Gastrocnemius medialis (tissue), 4 donors: Measurements from ENCODE around the gene DHRS9. TPM values are rescaled to one million over a fixed set of nuclear protein-coding genes. Genes with fewer than 3 reads are reported as not detected.
A peak's percentile ranks its signal among the peaks of the same experiment; 100 is the strongest.

Source experiments
- ATAC-seq, 2 donors: fragments of 150-250 bp; one replicate each; pipeline ENCODE4 v1.9.1; 2016
- DNase-seq, 2 donors: peaks; one replicate each; pipeline ENCODE4 v3.0.0-alpha.2; 2019
- H3K27ac ChIP-seq, 4 donors: fragments of 200-600 bp; sonication (generic); 1 replicate in 1 of 4; 2 replicates in 3 of 4; pipeline ENCODE4 v1.5.1; 2016 to 2018; ENCODE audit warnings: mild to moderate bottlenecking in 2 of 4, moderate library complexity in 1 of 4
- H3K27me3 ChIP-seq, 3 donors: fragments of 200-600 bp; sonication (generic) in 2 of 3; 1 replicate in 1 of 3; 2 replicates in 2 of 3; pipeline versions ENCODE4 v1.5.1 to v1.6.0; 2016 to 2019; ENCODE audit warnings: mild to moderate bottlenecking in 1 of 3, moderate library complexity in 1 of 3
- H3K36me3 ChIP-seq, 2 donors: fragments of 200-600 bp; sonication (generic) in 1 of 2; one replicate each; pipeline ENCODE4 v1.5.1; 2017 to 2018
- H3K4me1 ChIP-seq, 2 donors: fragments of 200-600 bp; sonication (generic) in 1 of 2; one replicate each; pipeline ENCODE4 v1.5.1; 2016 to 2017; ENCODE audit warnings: mild to moderate bottlenecking in 2 of 2
- H3K4me3 ChIP-seq, 4 donors: fragments of 200-600 bp; sonication (generic) in 3 of 4; 1 replicate in 1 of 4; 2 replicates in 3 of 4; pipeline ENCODE4 v1.5.1; 2016 to 2019; ENCODE audit warnings: mild to moderate bottlenecking in 2 of 4
- H3K9me3 ChIP-seq, 3 donors: fragments of 200-600 bp; sonication (generic) in 2 of 3; 1 replicate in 1 of 3; 2 replicates in 2 of 3; pipeline ENCODE4 v1.5.1; 2016 to 2019
- CTCF ChIP-seq, 5 experiments: fragments of 450-650 bp in 3 of 5; fragments of 200-600 bp in 2 of 5; sonication (generic) in 2 of 5; IDR thresholded peaks in 4 of 5; conservative IDR thresholded peaks in 1 of 5; 1 replicate in 4 of 5; 2 replicates in 1 of 5; pipeline ENCODE4 v1.5.1; 2016 to 2019; ENCODE audit warnings: antibody characterized with exemption in 5 of 5, mild to moderate bottlenecking in 3 of 5, moderate library complexity in 3 of 5
- POLR2A ChIP-seq, 2 donors: fragments of 450-650 bp; IDR thresholded peaks; one replicate each; pipeline ENCODE4 v1.6.1; 2017; ENCODE audit warnings: antibody characterized with exemption in 2 of 2, mild to moderate bottlenecking in 2 of 2, moderate library complexity in 2 of 2
- in situ Hi-C, 4 donors: fragments of 200-750 bp; cut with MboI; loops; one replicate each; pipeline versions ENCODE4 v1.15.0 to v1.8.0; 2017; ENCODE audit warnings: low sequenced_read_pairs in 4 of 4
- intact Hi-C: fragments of 100-400 bp; cut with DNase I; formaldehyde crosslinking; loops from one replicate; pipeline ENCODE4 v1.15.1; 2023; ENCODE audit warnings: low total_unique reads
- total RNA-seq, 4 donors: library from RNA; depleted of rRNA; stranded (reverse); fragments of >200 nt; gene quantifications; one replicate each; pipeline versions ENCODE4 v1.1.0 to v1.2.3, GENCODE V29; 2016

DHRS9 gene
- total RNA-seq, 4 donors from 2014 or later, result 0.23 to 0.68 (median 0.33) TPM; not detected in 1

DNA sequence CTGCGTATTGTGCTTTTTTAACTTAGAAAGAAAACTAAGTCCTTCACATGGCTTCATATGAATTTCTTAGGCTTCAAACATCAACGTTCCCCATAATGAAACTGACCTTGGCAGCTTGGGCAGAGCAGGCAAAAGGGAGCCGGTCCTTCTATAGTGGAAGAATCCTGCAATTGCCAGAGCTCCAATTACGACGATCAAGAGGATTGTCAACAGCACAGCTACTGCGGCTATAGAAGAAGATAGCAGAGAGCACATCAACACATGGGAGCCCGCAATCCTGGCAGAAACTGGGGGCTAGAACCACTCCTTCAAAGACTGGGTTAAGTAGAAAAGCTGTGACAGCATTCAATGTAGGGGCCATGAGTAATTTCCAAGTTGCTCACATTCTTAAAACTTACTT, 69.8 kb downstream of the DHRS9 start:
- Histone ChIP-seq H3K27me3 (no peaks in the 10 kb centered on the region), H3K27ac (no peak overlapping the region), H3K4me3 (no peak overlapping the region), H3K4me1 (no peaks in the 10 kb centered on the region), H3K36me3 (no peaks in the 10 kb centered on the region), H3K9me3 (no peaks in the 10 kb centered on the region)
- TF ChIP-seq CTCF (IDR thresholded peaks at IDR 0.05 in 4 of 5, conservative IDR thresholded peaks at IDR 0.05 in 1 of 5) (no peak), POLR2A (IDR thresholded peaks at IDR 0.05) (no peak)
- in situ Hi-C loops, result loop anchor here in 2 of 4 donors (10.0 to 25.0 kb wide), 2 partner anchors 177 to 184 kb away; no protein-coding TSS in a partner anchor
- intact Hi-C loops, result no loop called here
- ATAC-seq (no peak), DNase-seq (no peak)

GRCh38 chr2:169139993-169140767, 70.8 kb downstream of the DHRS9 start:
- no peaks in the 10 kb centered on the region for H3K4me1 ChIP-seq
- no peak overlapping the region for H3K4me3 ChIP-seq
- H3K36me3 ChIP-seq, result no peaks in the 10 kb centered on the region
- in situ Hi-C loops (loop anchor here in 2 of 4 donors (10.0 to 25.0 kb wide), 2 partner anchors 178 to 185 kb away; no protein-coding TSS in a partner anchor), intact Hi-C loops (no loop called here)
- H3K9me3 ChIP-seq, result no peaks in the 10 kb centered on the region
- DNase-seq (no peak), ATAC-seq (no peak)
- H3K27ac ChIP-seq, result no peak overlapping the region
- no peaks in the 10 kb centered on the region for H3K27me3 ChIP-seq
- TF ChIP-seq CTCF (IDR thresholded peaks at IDR 0.05 in 4 of 5, conservative IDR thresholded peaks at IDR 0.05 in 1 of 5) (no peak), POLR2A (IDR thresholded peaks at IDR 0.05) (no peak)

DNA sequence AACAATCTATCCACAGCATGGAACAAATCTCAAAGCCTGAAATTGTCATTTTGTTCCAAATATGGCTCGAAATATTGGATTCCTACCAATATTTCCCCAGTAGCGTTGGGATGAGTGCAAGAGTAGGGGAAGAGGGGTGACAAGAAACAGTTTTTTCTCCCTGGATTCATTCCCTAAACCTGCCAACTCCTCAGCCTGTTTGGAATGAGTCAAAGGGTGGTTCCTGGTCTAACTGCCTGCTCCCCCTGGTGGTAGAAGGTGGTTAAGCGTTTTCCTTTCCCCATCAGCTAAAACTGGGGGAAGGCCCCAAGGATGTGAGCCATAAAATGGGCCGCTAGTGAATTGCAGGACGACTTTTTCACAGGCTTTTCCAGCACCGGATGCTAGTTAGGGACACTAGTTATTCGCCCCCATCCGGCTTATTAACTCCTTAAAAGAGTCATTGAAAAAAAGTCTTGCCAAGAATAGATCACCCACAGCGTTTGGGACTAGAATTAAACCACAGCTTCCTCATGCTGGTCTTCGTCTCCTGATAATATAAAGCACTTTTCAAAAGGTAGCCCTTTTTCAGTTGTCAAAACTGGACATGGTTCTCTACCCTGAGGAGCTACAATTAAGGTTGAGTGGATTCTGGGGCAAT, 72.5 kb downstream of the DHRS9 start:
- no peaks in the 10 kb centered on the region for H3K4me1 ChIP-seq
- no peak overlapping the region for H3K27ac ChIP-seq
- no peak overlapping the region for H3K4me3 ChIP-seq
- no peaks in the 10 kb centered on the region for H3K27me3 ChIP-seq
- TF ChIP-seq CTCF (IDR thresholded peaks at IDR 0.05 in 4 of 5, conservative IDR thresholded peaks at IDR 0.05 in 1 of 5), result peak in 3 of 5 experiments; percentile 41 to 60 (median 56)
- no peak for TF ChIP-seq POLR2A (IDR thresholded peaks at IDR 0.05)
- in situ Hi-C loops, result loop anchor here in 1 of 4 donors (25.0 kb wide), 1 partner anchor 180 kb away; no protein-coding TSS in a partner anchor
- H3K36me3 ChIP-seq, result no peaks in the 10 kb centered on the region
- ATAC-seq (no peak), DNase-seq (no peak)
- H3K9me3 ChIP-seq, result no peaks in the 10 kb centered on the region
- intact Hi-C loops, result no loop called here

DNA sequence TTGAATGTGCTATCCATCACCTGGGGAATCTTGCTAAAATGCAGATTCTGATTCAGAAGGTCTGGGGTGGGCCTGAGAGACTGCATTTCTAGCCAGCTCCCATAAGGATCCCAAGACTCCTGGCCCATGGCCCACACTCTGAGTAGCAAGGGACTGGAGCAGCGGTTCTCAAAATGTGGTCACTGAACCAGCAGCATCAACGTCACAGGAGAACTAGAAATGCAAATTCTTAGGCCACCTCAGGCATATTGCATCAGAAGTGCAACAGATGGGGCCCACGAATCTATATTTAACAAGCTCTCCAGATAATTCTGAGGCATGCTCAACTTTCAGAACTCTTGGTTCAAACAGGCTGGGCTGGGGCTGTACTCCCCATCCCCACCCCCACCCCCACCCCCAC, 74.6 kb downstream of the DHRS9 start:
- H3K36me3 ChIP-seq, result no peaks in the 10 kb centered on the region
- TF ChIP-seq CTCF (IDR thresholded peaks at IDR 0.05 in 4 of 5, conservative IDR thresholded peaks at IDR 0.05 in 1 of 5), result no peak
- TF ChIP-seq POLR2A (IDR thresholded peaks at IDR 0.05), result no peak
- no peak for ATAC-seq
- H3K27me3 ChIP-seq, result no peaks in the 10 kb centered on the region
- no peak for DNase-seq
- no peak overlapping the region for H3K27ac ChIP-seq
- H3K4me3 ChIP-seq, result no peak overlapping the region
- intact Hi-C loops, result no loop called here
- no peaks in the 10 kb centered on the region for H3K4me1 ChIP-seq
- H3K9me3 ChIP-seq, result no peaks in the 10 kb centered on the region
- in situ Hi-C loops, result loop anchor here in 1 of 4 donors (25.0 kb wide), 1 partner anchor 182 kb away; no protein-coding TSS in a partner anchor

Other genes starting within 250 kb of the DHRS9 start
- not detected for gene SPC25, start 179.1 kb upstream of the DHRS9 start, total RNA-seq
- not detected for gene G6PC2, start 168.3 kb upstream of the DHRS9 start, total RNA-seq
- under 1 TPM in 3 of 4 donors, not detected in 1; 0.10 to 0.24 (median 0.12) TPM for gene ABCB11, start 38.2 kb upstream of the DHRS9 start, total RNA-seq